ENCODE data around the gene GALK2. TPM values are rescaled to one million over a fixed set of nuclear protein-coding genes. Genes with fewer than 3 reads are reported as not detected.

GALK2 gene
- total and polyA plus RNA-seq, 2 of the 8 experiments (the other 6 are each of a cell fraction or from before 2014, with no cell fraction given): 8.7 to 16.1 TPM

- no peak for TF ChIP-seq BCL11A (IDR thresholded peaks at IDR 0.05; ENCODE audit: low read depth in 2 of 2, low read length in 2 of 2)
Observed at GRCh38 chr15:49227602-49228001, 57.6 kb downstream of the GALK2 start (continued).

Data from H1 (cell line).